Measurements from ENCODE around the gene CCL25.

Gene CCL25

GRCh38 chr19:8075158-8076074 is 22.9 kb downstream of the CCL25 start:
- TF ChIP-seq CTCF (IDR thresholded peaks at IDR 0.05; ENCODE audit: borderline replicate concordance, control extremely low read depth, extremely low read depth, insufficient read depth, missing control alignments) = no peak
- no peak for DNase-seq (ENCODE audit: low spot score)
- in situ Hi-C loops (cut with MboI; ENCODE audit: low sequenced_read_pairs, unreplicated experiment) = no loop called here

GRCh38 chr19:8079988-8080387 is 27.4 kb downstream of the CCL25 start:
- in situ Hi-C loops (cut with MboI; ENCODE audit: low sequenced_read_pairs, unreplicated experiment) = no loop called here
- no peak for TF ChIP-seq CTCF (IDR thresholded peaks at IDR 0.05; ENCODE audit: borderline replicate concordance, control extremely low read depth, extremely low read depth, insufficient read depth, missing control alignments)
- no peak for DNase-seq (ENCODE audit: low spot score)

- in situ Hi-C loops (cut with MboI; ENCODE audit: low sequenced_read_pairs, unreplicated experiment) = no loop called here
- no peak for TF ChIP-seq CTCF (IDR thresholded peaks at IDR 0.05; ENCODE audit: borderline replicate concordance, control extremely low read depth, extremely low read depth, insufficient read depth, missing control alignments)
Measured at GRCh38 chr19:8080832-8081231, 28.3 kb downstream of the CCL25 start.

GRCh38 chr19:8081569-8082550 is 29.3 kb downstream of the CCL25 start:
- in situ Hi-C loops (cut with MboI; ENCODE audit: low sequenced_read_pairs, unreplicated experiment) = no loop called here
- no peak for DNase-seq (ENCODE audit: low spot score)

More at GRCh38 chr19:8080832-8081231, 28.3 kb downstream of the CCL25 start:
- DNase-seq (ENCODE audit: low spot score) = no peak

GRCh38 chr19:8083141-8083540 is 30.6 kb downstream of the CCL25 start:
- in situ Hi-C loops (cut with MboI; ENCODE audit: low sequenced_read_pairs, unreplicated experiment) = no loop called here
- TF ChIP-seq CTCF (IDR thresholded peaks at IDR 0.05; ENCODE audit: borderline replicate concordance, control extremely low read depth, extremely low read depth, insufficient read depth, missing control alignments) = no peak
- no peak for DNase-seq (ENCODE audit: low spot score)

More at GRCh38 chr19:8081569-8082550, 29.3 kb downstream of the CCL25 start:
- TF ChIP-seq CTCF (IDR thresholded peaks at IDR 0.05; ENCODE audit: borderline replicate concordance, control extremely low read depth, extremely low read depth, insufficient read depth, missing control alignments) = no peak

GRCh38 chr19:8084152-8084551 is 31.6 kb downstream of the CCL25 start:
- DNase-seq (ENCODE audit: low spot score) = no peak
- TF ChIP-seq CTCF (IDR thresholded peaks at IDR 0.05; ENCODE audit: borderline replicate concordance, control extremely low read depth, extremely low read depth, insufficient read depth, missing control alignments) = no peak
- in situ Hi-C loops (cut with MboI; ENCODE audit: low sequenced_read_pairs, unreplicated experiment) = no loop called here

Measured in GM13976 (cell line).